ENCODE results near the gene SLC4A4.

Gene SLC4A4

GRCh38 chr4:71472946-71473345, 134.1 kb downstream of the SLC4A4 start:
- DNase-seq (ENCODE audit: low spot score): no peak

GRCh38 chr4:71473541-71474240, 134.9 kb downstream of the SLC4A4 start:
- no peak for DNase-seq (ENCODE audit: low spot score)

DNA sequence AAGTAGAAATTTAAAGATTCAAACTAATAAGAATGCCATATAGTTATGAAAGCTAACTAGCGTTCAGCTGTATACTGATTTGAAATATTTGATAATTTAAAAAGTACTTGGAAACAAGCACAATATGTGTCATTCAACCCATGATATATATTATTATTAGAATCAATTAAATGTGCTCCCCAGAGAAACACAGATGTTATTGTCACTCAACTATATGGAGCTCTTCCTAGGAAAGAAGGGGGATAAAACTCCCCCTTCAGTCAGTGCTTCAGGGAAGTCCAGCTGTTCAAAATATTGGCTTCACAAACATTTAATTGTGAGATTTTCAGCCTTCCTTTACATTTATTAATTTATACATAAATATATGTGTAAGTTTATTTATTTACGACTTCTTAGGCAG, 135.9 kb downstream of the SLC4A4 start:
- no peak for DNase-seq (ENCODE audit: low spot score)

- DNase-seq (ENCODE audit: low spot score): no peak
Observed at GRCh38 chr4:71476240-71476639, 137.4 kb downstream of the SLC4A4 start.

- DNase-seq (ENCODE audit: low spot score): no peak
Observed at GRCh38 chr4:71486550-71487343, 147.9 kb downstream of the SLC4A4 start.

DNA sequence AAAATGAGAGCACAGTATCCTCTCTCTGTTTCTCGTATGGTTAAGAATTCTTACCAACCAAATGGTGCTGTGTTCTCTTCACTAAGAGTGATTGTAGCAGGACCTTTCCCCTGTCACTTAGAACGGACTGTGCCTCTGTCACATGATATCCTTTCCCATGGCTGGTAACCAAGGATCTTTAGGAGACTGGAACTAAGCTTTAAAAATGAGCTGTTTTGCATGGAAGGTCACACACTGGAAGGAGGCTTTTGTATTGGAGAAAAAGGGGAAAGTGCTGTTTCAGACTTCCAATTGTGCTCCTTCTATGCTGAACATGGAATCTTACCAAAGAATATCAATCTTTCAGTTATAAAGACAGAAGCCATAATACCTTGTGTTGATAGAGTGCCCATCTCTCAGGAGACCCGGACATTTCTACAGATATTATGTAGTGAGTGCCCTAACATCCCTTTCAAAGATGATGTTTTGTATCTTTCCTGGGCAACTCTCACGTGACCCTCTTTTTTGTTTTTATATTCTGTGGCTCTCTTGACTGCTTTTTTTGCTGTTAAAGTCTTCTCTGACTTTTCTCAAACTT, 148.6 kb downstream of the SLC4A4 start:
- DNase-seq (ENCODE audit: low spot score): no peak

DNA sequence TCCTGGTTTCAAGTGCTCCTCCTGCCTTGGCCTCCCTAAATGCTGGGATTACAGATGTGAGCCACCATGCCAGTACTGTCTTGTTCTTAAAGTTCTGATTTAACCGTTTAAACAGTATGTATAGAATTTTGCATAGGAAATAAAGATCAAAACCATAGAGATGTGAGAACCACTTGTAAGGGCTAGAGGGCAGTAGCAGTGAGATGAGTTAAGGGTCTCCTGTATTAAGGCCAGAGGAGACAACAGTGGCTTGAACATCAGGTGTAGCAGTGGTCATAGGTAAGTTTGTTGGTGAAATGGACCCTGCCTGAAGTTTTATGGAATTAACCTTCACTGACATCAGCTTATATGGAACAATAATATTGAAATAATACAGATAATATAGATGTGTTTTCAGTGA, 155.7 kb downstream of the SLC4A4 start:
- DNase-seq (ENCODE audit: low spot score): no peak

DNA sequence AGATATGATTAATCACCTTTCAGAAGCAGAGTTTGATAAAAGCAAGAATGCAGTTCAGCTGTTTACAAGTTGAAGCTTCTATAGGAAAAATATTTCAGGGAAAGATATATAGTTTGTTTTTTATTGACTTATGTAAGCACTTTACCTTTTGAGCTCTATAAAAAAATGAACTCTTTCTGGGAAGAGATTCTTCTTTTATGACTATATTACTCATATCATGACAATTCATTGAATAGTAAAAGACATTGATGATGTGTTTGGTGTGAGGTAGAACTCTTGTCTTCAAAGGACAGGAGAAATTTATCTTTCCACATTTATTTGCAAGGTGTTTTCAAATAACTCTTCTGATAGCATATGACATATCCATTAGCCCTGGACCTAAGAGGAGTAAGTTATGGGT, 156.6 kb downstream of the SLC4A4 start:
- no peak for DNase-seq (ENCODE audit: low spot score)

- no peak for DNase-seq (ENCODE audit: low spot score)
Observed at GRCh38 chr4:71497078-71497477, 158.3 kb downstream of the SLC4A4 start.

DNA sequence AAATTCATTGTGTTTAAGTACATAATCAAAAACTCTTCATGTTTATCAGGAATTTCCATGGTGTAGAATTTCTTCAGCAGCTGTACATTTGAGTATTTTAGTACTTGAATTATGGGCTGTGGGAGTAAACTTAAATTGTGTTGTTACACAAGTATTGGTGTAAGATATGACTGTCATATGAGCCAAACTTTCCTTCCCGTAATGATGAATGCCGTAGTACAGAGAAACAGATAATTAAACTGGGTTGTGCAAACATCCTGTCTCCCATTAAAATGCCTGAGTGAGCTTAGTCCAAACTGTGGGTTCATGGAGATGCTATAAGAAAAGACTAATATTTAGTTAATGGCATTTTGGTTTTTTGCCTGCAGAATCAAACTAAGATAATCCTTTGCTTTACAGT, 159.2 kb downstream of the SLC4A4 start:
- no peak for DNase-seq (ENCODE audit: low spot score)

GRCh38 chr4:71498625-71499024, 159.8 kb downstream of the SLC4A4 start:
- DNase-seq (ENCODE audit: low spot score): no peak

DNA sequence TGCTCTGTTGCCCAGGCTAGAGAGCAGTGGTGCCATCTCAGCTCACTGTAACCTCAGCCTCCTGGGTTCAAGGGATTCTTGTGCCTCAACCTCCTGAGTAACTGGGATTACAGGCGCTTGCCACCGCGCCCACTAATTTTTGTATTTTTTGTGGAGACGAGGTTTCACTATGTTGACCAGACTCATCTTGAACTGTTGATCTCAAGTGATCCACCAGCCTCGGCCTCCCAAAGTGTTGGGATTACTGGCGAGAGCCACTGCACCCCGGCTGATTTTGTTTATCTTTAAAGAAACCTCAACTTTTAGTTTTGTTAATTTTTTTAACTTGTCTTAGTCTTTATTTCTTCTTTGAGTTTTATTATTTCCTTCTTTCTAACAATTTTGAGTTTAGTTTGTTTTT, 163.2 kb downstream of the SLC4A4 start:
- DNase-seq (ENCODE audit: low spot score): no peak

DNA sequence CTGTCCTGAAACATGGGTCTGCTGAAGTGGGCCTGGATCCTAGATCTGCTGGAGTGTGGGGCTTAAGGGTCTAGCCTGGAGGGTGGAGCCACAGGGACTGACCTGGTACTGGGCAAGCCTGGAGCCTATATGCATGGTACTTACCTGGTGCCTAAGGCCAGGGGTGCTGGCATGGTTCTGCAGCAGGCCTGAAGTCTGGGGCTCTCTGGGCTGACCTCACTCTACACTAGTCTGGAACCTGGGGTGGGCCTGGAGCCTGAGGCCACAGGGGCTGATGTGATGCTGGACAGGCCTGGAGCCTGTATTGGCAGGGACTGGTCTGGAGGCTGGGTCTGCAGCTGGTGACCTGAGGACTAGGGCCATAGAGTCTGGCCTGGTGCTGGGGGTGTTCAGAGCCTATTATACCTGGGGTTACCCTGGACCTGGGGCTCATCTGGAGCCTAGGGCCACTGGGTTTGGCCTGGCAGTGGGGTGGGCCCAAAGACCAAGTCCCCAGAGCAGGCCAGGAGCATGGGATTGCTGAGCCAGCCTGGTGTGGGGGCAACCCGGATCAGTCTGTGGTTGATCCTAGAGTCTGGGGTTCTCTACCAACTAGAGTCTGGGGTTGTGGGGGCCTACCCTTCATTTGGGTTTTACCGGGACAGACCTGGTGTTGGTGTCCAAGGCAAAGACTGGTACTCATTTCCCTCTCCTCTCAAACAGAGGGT, 179.6 kb downstream of the SLC4A4 start:
- no peak for DNase-seq (ENCODE audit: low spot score)

GRCh38 chr4:71520308-71520707, 181.5 kb downstream of the SLC4A4 start:
- DNase-seq (ENCODE audit: low spot score): no peak

GRCh38 chr4:71520850-71521249, 182.0 kb downstream of the SLC4A4 start:
- no peak for DNase-seq (ENCODE audit: low spot score)

DNA sequence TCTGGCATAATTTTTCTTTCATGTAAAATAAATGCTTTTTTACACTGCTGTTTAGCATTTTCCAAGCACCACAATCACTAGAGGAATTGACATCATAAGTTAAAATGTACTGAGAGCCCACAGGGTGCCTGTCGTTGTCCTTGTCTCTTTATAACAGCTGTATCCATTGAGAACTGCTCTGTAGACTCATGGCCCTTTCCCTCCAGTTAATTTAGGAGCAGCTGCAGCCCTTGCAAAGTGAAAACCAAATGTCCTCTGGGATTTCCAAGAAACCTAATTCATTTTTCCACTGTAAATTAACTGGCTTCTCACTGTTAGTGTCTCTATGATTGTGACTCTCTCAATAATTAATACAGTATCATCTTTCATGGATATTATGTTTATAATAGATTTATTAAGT, 185.9 kb downstream of the SLC4A4 start:
- DNase-seq (ENCODE audit: low spot score): no peak

DNA sequence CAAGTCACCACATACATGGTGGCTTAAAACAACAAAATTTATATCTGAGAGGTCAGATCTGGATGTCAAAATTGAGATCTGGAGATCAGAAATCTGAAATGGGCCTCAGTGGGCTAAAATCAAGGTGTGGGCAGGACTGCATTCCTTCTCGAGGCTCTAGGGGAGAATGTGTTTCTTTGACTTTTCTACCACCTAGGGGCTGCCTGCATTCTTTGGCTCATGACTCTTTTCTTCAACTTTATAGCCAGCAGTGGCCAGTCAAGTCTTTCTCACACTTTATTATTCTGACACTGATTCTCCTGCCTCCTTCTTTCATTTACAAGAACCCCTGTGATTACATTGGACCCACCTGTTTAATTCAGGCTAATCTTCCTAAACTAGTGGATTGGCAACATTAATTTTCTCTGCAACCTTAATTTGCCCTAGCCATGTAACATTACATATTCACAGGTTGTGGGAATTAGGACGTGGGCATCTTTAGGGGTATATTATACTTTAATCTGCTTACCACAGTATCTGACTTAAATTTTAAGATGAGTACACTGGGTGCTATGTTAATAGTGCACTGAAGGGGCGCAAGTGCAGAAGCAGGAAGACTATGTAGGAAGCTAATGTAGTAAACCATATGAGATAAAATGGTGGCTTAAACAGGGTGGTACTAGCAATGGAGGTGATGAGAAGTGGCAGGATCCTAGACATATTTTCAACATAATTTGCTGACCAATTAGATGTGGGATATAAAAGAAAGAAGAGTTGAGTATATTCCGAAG, 188.0 kb downstream of the SLC4A4 start:
- DNase-seq (ENCODE audit: low spot score): no peak

- no peak for DNase-seq (ENCODE audit: low spot score)
Observed at GRCh38 chr4:71532407-71532806, 193.6 kb downstream of the SLC4A4 start.

DNA sequence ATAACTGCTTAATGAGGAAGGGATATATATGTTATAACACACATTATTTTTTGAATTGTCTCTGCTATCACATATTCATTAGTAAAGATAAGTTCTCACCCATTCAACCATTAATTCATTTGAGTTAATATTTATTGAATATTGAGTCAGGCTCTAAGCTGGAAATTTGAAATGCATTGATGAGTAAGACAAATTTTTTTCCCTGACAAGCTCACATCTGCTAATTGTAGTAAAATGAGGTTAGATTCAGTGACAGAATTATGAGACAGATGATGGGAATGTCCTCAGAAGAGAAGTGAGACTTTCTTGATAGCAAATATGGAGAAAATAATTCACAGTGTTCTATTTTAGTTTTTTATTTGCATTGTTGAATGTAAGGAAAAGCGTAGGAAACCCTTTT, 194.3 kb downstream of the SLC4A4 start:
- no peak for DNase-seq (ENCODE audit: low spot score)

DNA sequence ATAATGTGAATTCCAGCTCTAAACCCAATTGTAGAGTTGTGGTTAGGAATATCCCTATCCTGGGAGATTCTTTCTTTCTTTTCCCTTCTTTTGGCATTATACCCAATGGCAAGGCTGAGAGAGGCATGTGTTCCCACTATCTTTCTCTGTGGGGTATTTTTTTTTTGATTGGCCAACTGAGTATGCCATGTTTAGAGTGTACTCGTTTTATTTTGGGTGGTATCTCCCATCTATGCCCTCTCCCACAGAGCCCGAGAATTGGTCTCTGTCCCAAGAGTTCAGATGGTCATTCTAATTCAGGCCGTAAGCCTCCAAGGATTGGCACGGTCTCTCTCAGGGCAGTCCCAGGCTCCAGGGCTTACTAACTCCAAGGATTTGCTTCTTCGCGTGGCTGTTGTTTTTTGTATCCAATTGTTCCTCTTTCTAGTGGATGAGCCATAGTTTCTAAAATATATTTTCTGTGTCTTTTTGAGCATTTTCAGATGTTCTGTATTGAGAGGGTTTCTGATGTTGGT, 198.8 kb downstream of the SLC4A4 start:
- no peak for DNase-seq (ENCODE audit: low spot score)

DNA sequence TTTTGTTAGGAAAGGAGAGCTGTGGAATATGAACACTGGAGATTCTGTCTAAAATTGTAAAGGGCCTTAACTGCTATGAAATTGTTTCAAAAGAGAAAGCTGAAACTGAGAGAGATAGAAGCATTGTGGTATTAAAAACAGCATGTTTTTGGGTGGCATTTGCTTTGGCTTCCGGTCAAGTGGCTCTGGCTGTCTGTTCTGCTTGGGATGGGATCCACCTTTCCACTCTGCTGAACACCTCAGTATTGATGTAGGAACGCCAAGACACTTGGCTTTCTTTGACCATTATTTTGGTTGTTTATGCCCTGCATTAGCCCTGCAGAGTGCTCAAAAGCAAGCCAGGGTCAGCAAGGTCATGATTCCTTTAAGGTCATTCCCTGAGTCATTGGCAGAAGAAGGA, 199.7 kb downstream of the SLC4A4 start:
- no peak for DNase-seq (ENCODE audit: low spot score)
